Measurements from ENCODE around the gene EPS15.
"Not testable (repeated sequence)": the region's sequence is repeated elsewhere in the genome, so short reads cannot be mapped to it uniquely, and the experiment has no call there.

Gene EPS15

GRCh38 chr1:51329443-51330325 is 189.4 kb downstream of the EPS15 start:
- no peak overlapping the region for H3K4me3 ChIP-seq (ENCODE audit: low read depth, low read length)
- TF ChIP-seq CTCF (IDR thresholded peaks at IDR 0.05; ENCODE audit: low read depth, low read length) = no peak

DNA sequence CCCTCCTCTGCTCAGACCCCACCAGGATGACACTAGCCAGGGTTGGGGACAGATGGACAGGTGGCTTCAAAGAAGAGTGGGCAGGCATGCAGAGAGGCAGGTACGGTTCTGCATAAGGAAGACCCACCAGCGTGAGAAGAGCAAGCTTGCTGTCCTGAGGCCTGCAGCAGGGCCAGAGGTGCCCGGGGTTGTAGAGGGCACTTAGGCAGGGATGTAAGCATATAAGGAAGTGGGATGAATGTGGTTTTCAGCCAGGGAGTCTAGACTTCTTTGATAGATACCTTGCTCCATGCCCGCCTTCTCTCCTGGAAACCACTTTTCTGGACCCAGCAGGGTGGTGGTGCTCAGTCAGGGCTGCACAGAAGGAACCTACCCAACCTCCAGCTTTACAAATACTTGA is 190.1 kb downstream of the EPS15 start:
- TF ChIP-seq CTCF (IDR thresholded peaks at IDR 0.05; ENCODE audit: low read depth, low read length) = no peak
- no peak overlapping the region for H3K4me3 ChIP-seq (ENCODE audit: low read depth, low read length)

GRCh38 chr1:51328279-51328678 is 190.8 kb downstream of the EPS15 start:
- H3K4me3 ChIP-seq (ENCODE audit: low read depth, low read length) = no peak overlapping the region
- no peak for TF ChIP-seq CTCF (IDR thresholded peaks at IDR 0.05; ENCODE audit: low read depth, low read length)

- H3K4me3 ChIP-seq (ENCODE audit: low read depth, low read length) = no peak overlapping the region
- no peak for TF ChIP-seq CTCF (IDR thresholded peaks at IDR 0.05; ENCODE audit: low read depth, low read length)
Measured at GRCh38 chr1:51327386-51327785, 191.7 kb downstream of the EPS15 start.

- no peak for TF ChIP-seq CTCF (IDR thresholded peaks at IDR 0.05; ENCODE audit: low read depth, low read length)
- no peak overlapping the region for H3K4me3 ChIP-seq (ENCODE audit: low read depth, low read length)
Measured at GRCh38 chr1:51326839-51327238, 192.2 kb downstream of the EPS15 start.

DNA sequence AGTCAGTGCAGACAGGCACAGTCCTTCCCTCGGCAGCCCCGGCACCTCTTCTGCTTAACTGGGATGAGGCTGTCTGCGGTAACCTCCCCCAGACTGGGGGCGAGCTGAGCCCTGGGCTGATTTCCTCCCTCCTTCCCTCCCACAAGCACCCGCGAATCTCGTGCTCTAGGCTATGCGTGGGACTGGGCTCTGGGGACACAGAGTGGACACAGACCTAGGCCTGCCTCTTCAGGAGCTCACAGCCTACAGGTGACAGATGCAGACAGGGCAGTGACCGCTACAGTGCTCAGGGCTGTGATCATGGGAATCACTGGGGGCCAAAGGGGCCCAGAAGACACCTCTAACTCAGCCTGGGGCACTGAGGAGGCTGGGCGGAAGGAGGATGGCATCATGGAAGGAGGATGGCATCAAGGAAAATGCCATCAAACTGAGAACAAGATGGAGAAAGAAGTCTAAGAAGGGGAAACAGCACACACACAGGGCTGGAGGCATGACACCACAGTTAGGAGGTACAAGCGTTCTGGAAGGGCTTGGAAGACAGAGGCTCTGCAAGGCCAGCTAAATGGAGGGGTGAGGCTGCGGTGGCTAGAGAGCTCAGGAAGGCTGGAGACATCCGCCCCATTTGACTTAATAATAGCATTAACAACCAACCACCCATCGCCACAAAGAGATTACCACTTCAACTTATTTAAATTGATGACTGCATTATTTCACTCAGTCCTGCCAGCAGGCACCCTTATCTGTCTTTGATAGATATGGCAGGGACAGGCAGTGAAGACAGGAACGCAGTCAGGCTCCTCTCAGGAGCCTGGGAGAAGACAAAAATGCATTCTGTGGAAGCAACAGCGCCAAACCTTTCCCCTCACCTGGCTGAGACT is 192.9 kb downstream of the EPS15 start:
- no peak for TF ChIP-seq CTCF (IDR thresholded peaks at IDR 0.05; ENCODE audit: low read depth, low read length)
- no peak overlapping the region for H3K4me3 ChIP-seq (ENCODE audit: low read depth, low read length)

- H3K4me3 ChIP-seq (ENCODE audit: low read depth, low read length) = no peak overlapping the region
- no peak for TF ChIP-seq CTCF (IDR thresholded peaks at IDR 0.05; ENCODE audit: low read depth, low read length)
Measured at GRCh38 chr1:51325391-51325790, 193.7 kb downstream of the EPS15 start.

DNA sequence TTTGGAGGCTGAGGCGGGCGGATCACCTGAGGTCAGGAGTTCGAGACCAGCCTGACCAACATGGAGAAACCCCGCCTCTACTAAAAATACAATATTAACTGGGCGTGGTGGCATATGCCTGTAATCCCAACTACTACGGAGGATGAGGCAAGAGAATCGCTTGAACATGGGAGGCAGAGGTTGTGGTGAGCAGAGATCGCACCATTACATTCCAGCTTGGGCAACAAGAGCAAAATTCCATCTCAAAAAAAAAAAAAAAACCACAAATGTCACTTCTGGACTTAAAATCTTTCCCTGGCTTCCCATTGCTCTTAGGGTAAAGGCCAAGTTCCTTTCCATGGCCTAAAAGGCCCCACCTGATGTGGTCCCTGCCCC is 194.1 kb downstream of the EPS15 start:
- H3K4me3 ChIP-seq (ENCODE audit: low read depth, low read length) = not testable (repeated sequence)
